Ovary (tissue), 9 donors: ENCODE results near the gene GLRA1. TPM values are rescaled to one million over a fixed set of nuclear protein-coding genes. Genes with fewer than 3 reads are reported as not detected.

ENCODE experiments used
- DNase-seq, 5 donors: peaks; one replicate each; pipeline ENCODE4 v3.0.0-alpha.2; 2019 to 2020
- H3K27ac ChIP-seq, 2 donors: fragments of 200-600 bp; one replicate each; pipeline versions ENCODE4 v1.5.1 to v1.8.0; 2019 to 2022
- H3K27me3 ChIP-seq: fragments of 200-600 bp; one replicate; pipeline ENCODE4 v1.8.0; 2022
- H3K36me3 ChIP-seq: fragments of 200-600 bp; sonication (generic); one replicate; pipeline ENCODE4 v1.5.1; 2019
- H3K4me1 ChIP-seq: one replicate; pipeline ENCODE4 v1.8.1; 2013; ENCODE audit warnings: mild to moderate bottlenecking, moderate library complexity; ENCODE audit not compliant: insufficient read depth
- H3K4me3 ChIP-seq: fragments of 200-600 bp; sonication (generic); one replicate; pipeline ENCODE4 v1.5.1; 2017
- H3K9me3 ChIP-seq, 2 donors: fragments of 200-600 bp in 1 of 2; sonication (generic) in 1 of 2; one replicate each; pipeline versions ENCODE4 v1.5.1 to v1.8.1; 2013 to 2019; ENCODE audit warnings: mild to moderate bottlenecking in 1 of 2, moderate library complexity in 1 of 2
- EP300 ChIP-seq: sonication (generic); formaldehyde crosslinking; IDR thresholded peaks from one replicate; pipeline ENCODE4 v1.6.1; 2017; ENCODE audit warnings: antibody characterized with exemption
- POLR2A ChIP-seq: fragments of 450-650 bp; IDR thresholded peaks from one replicate; pipeline ENCODE4 v1.6.1; 2017; ENCODE audit warnings: antibody characterized with exemption, mild to moderate bottlenecking, moderate library complexity
- WGBS, 3 donors: extraction: QIAGEN DNeasy Blood & Tissue Kit in 1 of 3; methylation state at CpG; one replicate each; pipeline versions ENCODE4 v1.1.5 to v1.1.7; 2013 to 2017; 5-methylcytosine and 5-hydroxymethylcytosine counted together
- intact Hi-C, 4 donors: fragments of 100-400 bp; cut with DNase I; formaldehyde crosslinking; loops; one replicate each; pipeline versions ENCODE4 v1.11.0 to v1.15.1; 2022 to 2023
- polyA plus RNA-seq, 2 donors: library from polyadenylated mRNA; stranded (reverse); fragments of 200-250 nt in 1 of 2; fragments of 350-450 nt in 1 of 2; fragmentation: Illumina TruSeq in 1 of 2; extraction: RNeasy Lipid Tissue Mini Kit (QIAGEN cat#74804) in 1 of 2; gene quantifications; one replicate each; pipeline ENCODE4 v1.2.3, GENCODE V29; 2013 to 2014
- total RNA-seq, 7 donors: library from RNA; depleted of rRNA in 2 of 7; stranded (reverse); fragments of >200 nt in 2 of 7; fragmentation: NEBNext Ultra II Directional in 3 of 7; extraction: Animal tissue kit (Norgen Biotek cat#: 25700) in 3 of 7; gene quantifications; one replicate each; pipeline versions ENCODE4 v1.1.0 to v1.2.4, GENCODE V29; 2016 to 2023
- TF ChIP-seq, protein P1 (sequence below), 3 donors: fragments of 450-650 bp in 2 of 3; fragments of 200-600 bp in 1 of 3; IDR thresholded peaks; one replicate each; pipeline versions ENCODE4 v1.5.1 to v1.8.0; 2016 to 2022; ENCODE audit warnings: antibody characterized with exemption in 3 of 3, mild to moderate bottlenecking in 1 of 3
- donor health status: DM: no; HTN: no; CAD: no; lungs with moderate emphysema.
- donor health status: DM: no; HTN: no; CAD: no.
- donor health status: Bipolar disorder and iron deficiency.
- donor health status: DM: yes; HTN: yes; CAD: no.
- donor health status: DM: no; HTN: no; CAD: no.
- donor health status: DM: yes; HTN: yes; CAD: no.

The GLRA1 gene
- total and polyA plus RNA-seq, 9 donors, result not detected

DNA sequence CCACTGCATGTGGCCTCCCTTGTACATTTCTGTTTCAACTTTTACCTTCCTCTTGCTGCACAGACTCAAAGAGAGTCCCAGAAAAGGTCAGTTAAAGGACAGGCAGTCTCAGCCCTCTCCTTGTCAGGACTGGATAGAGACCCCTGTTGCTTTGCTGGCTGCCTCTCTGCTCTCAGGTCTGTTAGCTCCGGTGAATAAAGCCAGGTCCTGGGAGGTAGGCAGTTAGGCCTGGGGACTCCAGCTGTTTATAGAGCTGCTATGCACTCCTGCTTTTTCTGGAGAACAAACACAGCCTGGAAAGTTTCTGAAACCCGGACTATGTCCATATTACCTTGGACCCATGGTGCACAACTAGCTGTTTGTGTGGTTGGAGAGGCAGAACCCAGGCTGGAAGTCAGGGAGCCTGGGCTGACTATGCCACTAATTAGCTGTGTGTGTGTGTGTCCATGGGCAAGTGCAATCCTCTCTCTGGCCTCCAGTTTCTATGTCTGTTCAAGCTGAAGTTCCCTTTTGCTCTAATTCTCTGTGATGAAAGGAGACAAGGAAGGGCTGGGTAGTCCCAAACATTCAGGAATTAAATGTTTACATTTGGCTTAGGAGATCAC, 42.9 kb downstream of the GLRA1 start:
- H3K27ac ChIP-seq, result no peak overlapping the region

DNA sequence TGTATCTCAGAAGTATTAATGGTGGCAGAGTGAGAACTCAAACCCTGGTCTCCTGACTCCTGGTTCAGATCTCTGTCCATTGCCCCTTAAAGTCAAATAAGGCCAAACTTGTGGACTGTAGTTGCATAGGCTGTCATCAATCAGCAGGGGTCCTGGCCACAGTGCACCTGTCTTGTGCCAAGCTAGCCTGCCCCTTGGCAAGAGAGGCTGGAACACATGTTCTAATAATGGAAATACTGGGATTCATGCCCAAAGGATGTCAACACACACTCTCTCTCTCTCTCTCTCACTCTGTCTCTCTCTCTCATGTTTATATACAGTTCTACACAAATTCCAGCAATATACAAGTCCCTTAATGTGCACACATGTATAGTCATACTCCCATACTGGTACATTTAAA, 44.3 kb downstream of the GLRA1 start:
- Histone ChIP-seq H3K9me3 (no peaks in the 10 kb centered on the region), H3K36me3 (no peaks in the 10 kb centered on the region), H3K27ac (no peak overlapping the region), H3K4me3 (no peak overlapping the region), H3K4me1 (no peaks in the 10 kb centered on the region), H3K27me3 (no peaks in the 10 kb centered on the region)
- no peak for DNase-seq
- TF ChIP-seq POLR2A (no peak), EP300 (no peak)
- TF ChIP-seq, protein P1, sequence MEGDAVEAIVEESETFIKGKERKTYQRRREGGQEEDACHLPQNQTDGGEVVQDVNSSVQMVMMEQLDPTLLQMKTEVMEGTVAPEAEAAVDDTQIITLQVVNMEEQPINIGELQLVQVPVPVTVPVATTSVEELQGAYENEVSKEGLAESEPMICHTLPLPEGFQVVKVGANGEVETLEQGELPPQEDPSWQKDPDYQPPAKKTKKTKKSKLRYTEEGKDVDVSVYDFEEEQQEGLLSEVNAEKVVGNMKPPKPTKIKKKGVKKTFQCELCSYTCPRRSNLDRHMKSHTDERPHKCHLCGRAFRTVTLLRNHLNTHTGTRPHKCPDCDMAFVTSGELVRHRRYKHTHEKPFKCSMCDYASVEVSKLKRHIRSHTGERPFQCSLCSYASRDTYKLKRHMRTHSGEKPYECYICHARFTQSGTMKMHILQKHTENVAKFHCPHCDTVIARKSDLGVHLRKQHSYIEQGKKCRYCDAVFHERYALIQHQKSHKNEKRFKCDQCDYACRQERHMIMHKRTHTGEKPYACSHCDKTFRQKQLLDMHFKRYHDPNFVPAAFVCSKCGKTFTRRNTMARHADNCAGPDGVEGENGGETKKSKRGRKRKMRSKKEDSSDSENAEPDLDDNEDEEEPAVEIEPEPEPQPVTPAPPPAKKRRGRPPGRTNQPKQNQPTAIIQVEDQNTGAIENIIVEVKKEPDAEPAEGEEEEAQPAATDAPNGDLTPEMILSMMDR (IDR thresholded peaks at IDR 0.05), result no peak
- intact Hi-C loops, result no loop called here

More for the DNA sequence above, 42.9 kb downstream of the GLRA1 start:
- Histone ChIP-seq H3K27me3 (no peaks in the 10 kb centered on the region), H3K36me3 (no peaks in the 10 kb centered on the region), H3K4me3 (no peak overlapping the region), H3K9me3 (no peaks in the 10 kb centered on the region), H3K4me1 (no peaks in the 10 kb centered on the region)
- 35 to 61% (median 48%) methylated on average over 2 of the region's 2 CpGs for WGBS, 3 donors
- intact Hi-C loops, result no loop called here
- TF ChIP-seq EP300 (no peak), POLR2A (no peak)
- TF ChIP-seq, protein P1 (IDR thresholded peaks at IDR 0.05), result no peak
- DNase-seq, result no peak

- Histone ChIP-seq H3K9me3 (no peaks in the 10 kb centered on the region), H3K27me3 (no peaks in the 10 kb centered on the region), H3K4me3 (no peak overlapping the region), H3K4me1 (no peaks in the 10 kb centered on the region), H3K27ac (no peak overlapping the region), H3K36me3 (no peaks in the 10 kb centered on the region)
- DNase-seq, result no peak
- intact Hi-C loops, result no loop called here
- WGBS, 3 donors, result 91 to 96% (median 93%) methylated on average over 3 of the region's 3 CpGs
- TF ChIP-seq EP300 (no peak), POLR2A (no peak)
- TF ChIP-seq, protein P1 (IDR thresholded peaks at IDR 0.05), result no peak
Observed at GRCh38 chr5:151873701-151874100, 51.0 kb downstream of the GLRA1 start.

DNA sequence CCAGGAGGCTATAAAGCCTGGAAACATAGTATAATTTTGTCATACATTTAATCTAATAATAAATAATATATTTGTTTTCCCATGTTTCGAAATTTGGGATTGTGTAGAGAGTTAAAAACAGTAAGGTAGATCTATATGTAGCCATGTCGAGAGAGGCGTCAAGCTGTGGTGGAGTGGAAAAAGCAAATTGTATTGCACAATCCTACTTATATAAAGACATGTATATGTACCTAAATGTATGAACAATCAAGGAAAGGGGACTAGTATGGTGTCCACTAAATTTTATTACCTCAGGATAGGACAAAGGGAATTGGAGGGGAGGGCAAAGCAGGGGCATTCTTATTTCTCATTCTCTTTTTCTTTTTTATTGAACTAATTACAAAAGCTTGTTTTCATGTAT, 52.0 kb downstream of the GLRA1 start:
- TF ChIP-seq EP300 (no peak), POLR2A (no peak)
- TF ChIP-seq, protein P1 (IDR thresholded peaks at IDR 0.05), result no peak
- Histone ChIP-seq H3K9me3 (no peaks in the 10 kb centered on the region), H3K4me3 (no peak overlapping the region), H3K36me3 (no peaks in the 10 kb centered on the region), H3K27me3 (no peaks in the 10 kb centered on the region), H3K27ac (no peak overlapping the region), H3K4me1 (no peaks in the 10 kb centered on the region)
- DNase-seq, result no peak
- intact Hi-C loops, result no loop called here
- 91 to 93% (median 91%) methylated on average over 3 of the region's 3 CpGs for WGBS, 3 donors
